Measurements from ENCODE around the gene UNC119.

DNA sequence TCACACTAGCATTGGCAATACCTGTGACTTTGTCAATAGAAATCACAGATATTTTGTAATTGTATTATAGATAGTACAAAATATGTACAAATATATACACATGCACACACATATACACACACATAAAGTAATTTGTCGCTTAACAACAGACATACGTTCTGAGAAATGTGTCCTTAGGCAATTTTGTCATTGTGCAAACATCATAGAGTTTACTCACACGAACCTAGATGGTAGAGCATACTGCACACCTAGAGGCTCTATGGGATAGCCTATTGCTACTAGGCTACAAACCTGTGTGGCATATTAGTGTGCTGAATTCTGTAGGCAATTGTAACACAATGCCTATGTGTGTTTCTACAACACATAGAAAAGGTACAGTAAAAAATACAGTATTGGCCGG is 11.0 kb downstream of the UNC119 start:
- TF ChIP-seq, protein P1, sequence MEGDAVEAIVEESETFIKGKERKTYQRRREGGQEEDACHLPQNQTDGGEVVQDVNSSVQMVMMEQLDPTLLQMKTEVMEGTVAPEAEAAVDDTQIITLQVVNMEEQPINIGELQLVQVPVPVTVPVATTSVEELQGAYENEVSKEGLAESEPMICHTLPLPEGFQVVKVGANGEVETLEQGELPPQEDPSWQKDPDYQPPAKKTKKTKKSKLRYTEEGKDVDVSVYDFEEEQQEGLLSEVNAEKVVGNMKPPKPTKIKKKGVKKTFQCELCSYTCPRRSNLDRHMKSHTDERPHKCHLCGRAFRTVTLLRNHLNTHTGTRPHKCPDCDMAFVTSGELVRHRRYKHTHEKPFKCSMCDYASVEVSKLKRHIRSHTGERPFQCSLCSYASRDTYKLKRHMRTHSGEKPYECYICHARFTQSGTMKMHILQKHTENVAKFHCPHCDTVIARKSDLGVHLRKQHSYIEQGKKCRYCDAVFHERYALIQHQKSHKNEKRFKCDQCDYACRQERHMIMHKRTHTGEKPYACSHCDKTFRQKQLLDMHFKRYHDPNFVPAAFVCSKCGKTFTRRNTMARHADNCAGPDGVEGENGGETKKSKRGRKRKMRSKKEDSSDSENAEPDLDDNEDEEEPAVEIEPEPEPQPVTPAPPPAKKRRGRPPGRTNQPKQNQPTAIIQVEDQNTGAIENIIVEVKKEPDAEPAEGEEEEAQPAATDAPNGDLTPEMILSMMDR (conservative IDR thresholded peaks at IDR 0.05; ENCODE audit: low read depth, low read length) = no peak
- TF ChIP-seq EZH2phosphoT487 (IDR thresholded peaks at IDR 0.05; ENCODE audit: borderline replicate concordance, low read length) = no peak
